Neural progenitor cell (in vitro differentiated cells): ENCODE measurements around the gene SLC44A5. TPM values are rescaled to one million over a fixed set of nuclear protein-coding genes. Genes with fewer than 3 reads are reported as not detected.

Experiments used
- DNase-seq: peaks from one replicate; pipeline ENCODE4 v3.0.0-alpha.2; 2016; ENCODE audit warnings: low spot score
- H2AFZ ChIP-seq: fragments of 200-600 bp; sonication (generic); replicated peaks from 2 replicates; pipeline ENCODE4 v1.6.1; 2016; ENCODE audit warnings: antibody characterized with exemption
- H3F3A ChIP-seq: fragments of 200-600 bp; sonication (generic); 2 replicates; pipeline ENCODE4 v1.6.1; 2016; ENCODE audit warnings: antibody characterized with exemption, low read depth
- H3K27ac ChIP-seq: fragments of 200-600 bp; sonication (generic); 2 replicates; pipeline ENCODE4 v1.5.1; 2016; ENCODE audit warnings: mild to moderate bottlenecking
- H3K27me3 ChIP-seq: fragments of 200-600 bp; sonication (generic); 2 replicates; pipeline ENCODE4 v1.6.1; 2016; ENCODE audit warnings: mild to moderate bottlenecking, moderate library complexity
- H3K36me3 ChIP-seq: fragments of 200-600 bp; sonication (generic); 2 replicates; pipeline ENCODE4 v1.5.1; 2016
- H3K4me1 ChIP-seq: fragments of 200-600 bp; sonication (generic); 2 replicates; pipeline ENCODE4 v1.6.1; 2016; ENCODE audit warnings: mixed run types
- H3K4me2 ChIP-seq: fragments of 200-600 bp; sonication (generic); 2 replicates; pipeline ENCODE4 v1.6.1; 2016
- H3K4me3 ChIP-seq: fragments of 200-600 bp; sonication (generic); 2 replicates; pipeline ENCODE4 v1.5.1; 2016
- H3K79me2 ChIP-seq: fragments of 200-600 bp; sonication (generic); 2 replicates; pipeline ENCODE4 v1.6.1; 2016; ENCODE audit warnings: low read depth
- H3K9ac ChIP-seq: fragments of 200-600 bp; sonication (generic); 2 replicates; pipeline ENCODE4 v1.6.1; 2016
- H3K9me3 ChIP-seq: fragments of 200-600 bp; sonication (generic); 2 replicates; pipeline ENCODE4 v1.5.1; 2016; ENCODE audit warnings: low read depth
- H4K20me1 ChIP-seq: fragments of 200-600 bp; sonication (generic); 2 replicates; pipeline ENCODE4 v1.6.1; 2016; ENCODE audit warnings: low read depth
- H3K27ac Mint-ChIP-seq: 3 replicates; pipeline ENCODE4 v1.8.0; 2021; ENCODE audit warnings: mixed read lengths
- H3K27me3 Mint-ChIP-seq: 2 replicates; pipeline ENCODE4 v1.8.0; 2022; ENCODE audit warnings: low read depth, mild to moderate bottlenecking, inconsistent platforms, moderate library complexity, mixed read lengths; ENCODE audit not compliant: insufficient read depth
- H3K36me3 Mint-ChIP-seq: 3 replicates; pipeline ENCODE4 v1.8.0; 2021; ENCODE audit warnings: mixed read lengths
- H3K4me1 Mint-ChIP-seq: 3 replicates; pipeline ENCODE4 v1.8.0; 2021; ENCODE audit warnings: mixed read lengths
- H3K4me3 Mint-ChIP-seq: 3 replicates; pipeline ENCODE4 v1.8.0; 2021; ENCODE audit warnings: mild to moderate bottlenecking, moderate library complexity, mixed read lengths
- H3K9me3 Mint-ChIP-seq: 3 replicates; pipeline ENCODE4 v1.8.0; 2020; ENCODE audit warnings: mixed read lengths
- CTCF ChIP-seq: fragments of 200-600 bp; sonication (generic); IDR thresholded peaks from 2 replicates; pipeline ENCODE4 v1.5.1; 2017; ENCODE audit warnings: antibody characterized with exemption, mild to moderate bottlenecking
- EZH2 ChIP-seq: fragments of 200-600 bp; sonication (generic); IDR thresholded peaks from 2 replicates; pipeline ENCODE4 v1.6.1; 2017; ENCODE audit warnings: antibody characterized with exemption, mild to moderate bottlenecking, moderate library complexity
- EZH2phosphoT487 ChIP-seq: fragments of 200-600 bp; sonication (generic); IDR thresholded peaks from 2 replicates; pipeline ENCODE4 v1.6.1; 2017; ENCODE audit warnings: antibody characterized with exemption
- total RNA-seq: library from RNA; depleted of rRNA; stranded (reverse); fragments of >200 nt; gene quantifications from 2 replicates; pipeline ENCODE4 v1.2.3, GENCODE V29; 2015; ENCODE audit warnings: low replicate concordance

Gene SLC44A5
- total RNA-seq, 1 donor from 2014 or later, result 25.3 TPM

DNA sequence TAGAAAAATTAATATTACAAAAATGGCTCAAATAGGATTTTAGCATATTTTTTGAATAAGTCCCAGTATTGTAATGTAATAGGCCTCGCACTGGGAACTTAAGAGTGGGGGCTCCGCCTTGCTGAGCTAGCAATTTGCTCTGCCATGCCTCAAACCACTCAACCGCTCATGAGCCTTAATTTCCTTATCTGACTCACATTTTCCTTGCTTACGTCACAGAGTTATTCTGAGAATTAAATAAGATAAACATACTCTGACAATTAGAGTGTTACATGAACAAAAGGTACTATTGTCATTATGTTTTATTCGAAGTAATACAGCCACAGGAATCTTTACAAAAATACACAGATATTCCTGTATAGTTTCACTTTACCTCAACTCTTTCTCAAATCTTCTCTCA is 108.1 kb downstream of the SLC44A5 start:
- Histone ChIP-seq H3K27ac (no peak overlapping the region), H3K4me3 (no peak overlapping the region), H3K27me3 (no peaks in the 10 kb centered on the region), H3K9me3 (no peaks in the 10 kb centered on the region), H2AFZ (no peak overlapping the region), H3F3A (no peaks in the 10 kb centered on the region), H3K79me2 (no peaks in the 10 kb centered on the region), H4K20me1 (no peaks in the 10 kb centered on the region), H3K36me3 (no peaks in the 10 kb centered on the region), H3K4me1 (no peaks in the 10 kb centered on the region), H3K9ac (no peak overlapping the region), H3K4me2 (no peak overlapping the region)
- no peak overlapping the region for H3K4me3 Mint-ChIP-seq
- no peak for TF ChIP-seq EZH2
- no peak for TF ChIP-seq EZH2phosphoT487
- no peak for TF ChIP-seq CTCF
- H3K27ac Mint-ChIP-seq, result no peak overlapping the region
- H3K36me3 Mint-ChIP-seq, result no peaks in the 10 kb centered on the region
- peaks cover 2% of the 10 kb centered on the region for H3K9me3 Mint-ChIP-seq
- H3K27me3 Mint-ChIP-seq, result no peaks in the 10 kb centered on the region
- DNase-seq, result no peak
- peaks cover 7% of the 10 kb centered on the region for H3K4me1 Mint-ChIP-seq

DNA sequence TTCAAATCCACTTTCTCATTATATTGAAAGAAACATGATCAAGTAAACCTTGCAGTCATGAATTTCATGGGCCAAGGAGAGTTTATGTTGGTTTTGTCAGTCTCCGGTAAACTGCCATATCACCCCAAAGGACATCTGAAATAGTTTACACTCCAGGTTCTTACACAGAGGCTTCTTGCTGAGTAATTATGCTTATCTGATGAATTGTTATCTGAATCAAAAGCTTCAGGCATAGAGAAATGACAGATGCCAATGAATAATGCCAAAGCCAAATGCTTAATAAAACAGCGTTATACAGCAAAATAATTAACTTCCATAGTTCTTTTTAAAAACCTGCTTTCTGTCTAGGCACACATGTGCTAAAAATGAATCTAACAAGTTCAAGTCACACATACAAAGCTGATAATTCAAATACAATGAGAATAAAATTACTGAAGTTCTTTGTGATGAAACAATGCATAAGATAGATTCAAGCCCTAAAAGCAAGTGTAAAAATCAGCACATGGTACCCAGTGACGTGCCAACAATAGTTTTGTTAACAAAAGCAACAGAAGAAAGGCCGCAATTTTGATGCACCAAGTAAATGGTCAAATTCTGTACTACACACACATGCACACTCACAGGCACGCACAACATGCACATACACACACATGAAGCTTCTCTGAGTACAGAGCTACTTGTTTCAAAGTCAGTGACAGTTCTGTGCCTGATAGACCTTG is 109.2 kb downstream of the SLC44A5 start:
- Mint-ChIP-seq H3K27ac (no peak overlapping the region), H3K4me1 (peaks cover 7% of the 10 kb centered on the region)
- DNase-seq, result no peak

GRCh38 chr1:75492011-75492410 is 118.9 kb downstream of the SLC44A5 start:
- Histone ChIP-seq H3K4me3 (no peak overlapping the region), H3F3A (no peaks in the 10 kb centered on the region), H3K27me3 (no peaks in the 10 kb centered on the region), H4K20me1 (no peaks in the 10 kb centered on the region), H3K9ac (no peak overlapping the region), H3K9me3 (no peaks in the 10 kb centered on the region), H2AFZ (no peak overlapping the region), H3K79me2 (no peaks in the 10 kb centered on the region), H3K27ac (no peak overlapping the region), H3K4me1 (no peaks in the 10 kb centered on the region), H3K36me3 (no peaks in the 10 kb centered on the region), H3K4me2 (no peak overlapping the region)
- Mint-ChIP-seq H3K4me3 (no peak overlapping the region), H3K36me3 (no peaks in the 10 kb centered on the region), H3K27ac (no peak overlapping the region), H3K9me3 (peaks cover 10% of the 10 kb centered on the region), H3K27me3 (no peaks in the 10 kb centered on the region), H3K4me1 (no peaks in the 10 kb centered on the region)
- DNase-seq, result no peak
- TF ChIP-seq EZH2phosphoT487 (no peak), CTCF (no peak), EZH2 (no peak)

More for the DNA sequence above, 109.2 kb downstream of the SLC44A5 start:
- no peaks in the 10 kb centered on the region for H3F3A ChIP-seq
- H2AFZ ChIP-seq, result no peak overlapping the region
- no peaks in the 10 kb centered on the region for H3K36me3 ChIP-seq
- no peaks in the 10 kb centered on the region for H3K27me3 ChIP-seq
- no peak overlapping the region for H3K27ac ChIP-seq
- TF ChIP-seq CTCF (no peak), EZH2phosphoT487 (no peak), EZH2 (no peak)
- no peak overlapping the region for H3K9ac ChIP-seq
- no peaks in the 10 kb centered on the region for H3K9me3 ChIP-seq
- no peak overlapping the region for H3K4me3 Mint-ChIP-seq
- H3K9me3 Mint-ChIP-seq, result peaks cover 3% of the 10 kb centered on the region
- no peaks in the 10 kb centered on the region for H3K79me2 ChIP-seq
- H3K36me3 Mint-ChIP-seq, result no peaks in the 10 kb centered on the region
- no peaks in the 10 kb centered on the region for H3K27me3 Mint-ChIP-seq
- no peak overlapping the region for H3K4me2 ChIP-seq
- no peak overlapping the region for H3K4me3 ChIP-seq
- no peaks in the 10 kb centered on the region for H3K4me1 ChIP-seq
- H4K20me1 ChIP-seq, result no peaks in the 10 kb centered on the region
